ENCODE data around the gene ARF6.
"Not testable (repeated sequence)": the region's sequence is repeated elsewhere in the genome, so short reads cannot be mapped to it uniquely, and the experiment has no call there.

Gene ARF6

GRCh38 chr14:49892636-49893308 lies at the start of gene ARF6:
ARF6 (plus strand) TSS chr14:49893082; CDS start chr14:49893737, 655 bp downstream.
- DNase-seq (ENCODE audit: low spot score) = peak; percentile 96

DNA sequence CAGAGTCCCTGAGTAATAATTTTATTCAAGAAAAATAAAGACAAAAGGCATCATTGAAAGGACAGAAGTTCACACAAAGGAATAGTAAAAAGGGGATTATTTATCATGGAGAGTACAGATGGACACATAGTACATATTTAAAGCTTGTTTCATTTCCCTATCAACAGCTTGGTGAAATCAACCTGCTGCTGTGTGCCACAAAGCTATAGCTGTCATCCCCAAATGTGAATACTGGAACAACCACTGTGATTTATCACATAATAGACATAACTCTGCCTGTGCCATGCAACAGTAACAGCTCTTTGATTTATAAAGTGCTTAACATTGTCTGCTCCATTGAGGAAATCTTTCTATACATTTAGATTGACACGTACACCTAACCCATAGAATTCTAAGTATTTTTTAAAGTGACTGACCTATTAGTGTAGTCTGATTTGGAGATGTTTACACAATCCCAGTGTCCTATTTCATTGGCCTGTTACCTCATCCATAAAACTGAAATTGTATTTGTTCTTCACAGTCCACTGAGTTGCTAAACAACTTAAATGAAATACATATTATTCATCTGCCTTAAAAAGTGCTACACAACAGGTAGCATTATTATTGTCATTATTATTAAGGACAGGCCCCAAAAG lies 43.6 kb upstream of the ARF6 start:
- DNase-seq (ENCODE audit: low spot score) = no peak

DNA sequence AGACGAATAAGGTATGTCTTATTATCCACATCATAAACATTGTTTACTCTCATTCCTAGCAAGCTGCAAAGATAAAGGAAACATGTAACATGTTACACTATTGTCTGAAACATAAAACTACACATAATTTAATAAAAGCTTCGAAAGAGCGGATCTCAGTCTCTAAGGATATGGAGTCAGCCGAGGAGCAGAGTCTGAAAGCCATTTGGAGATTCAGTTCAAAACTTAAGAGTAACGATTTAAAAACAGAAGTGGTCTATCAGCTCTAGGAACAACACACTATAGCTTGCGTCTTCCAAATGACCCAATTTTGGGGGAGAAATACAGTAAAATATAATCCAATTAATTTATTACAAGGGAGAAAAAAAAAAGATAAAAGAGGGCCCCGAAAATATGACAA lies 41.1 kb upstream of the ARF6 start:
- no peak for DNase-seq (ENCODE audit: low spot score)

DNA sequence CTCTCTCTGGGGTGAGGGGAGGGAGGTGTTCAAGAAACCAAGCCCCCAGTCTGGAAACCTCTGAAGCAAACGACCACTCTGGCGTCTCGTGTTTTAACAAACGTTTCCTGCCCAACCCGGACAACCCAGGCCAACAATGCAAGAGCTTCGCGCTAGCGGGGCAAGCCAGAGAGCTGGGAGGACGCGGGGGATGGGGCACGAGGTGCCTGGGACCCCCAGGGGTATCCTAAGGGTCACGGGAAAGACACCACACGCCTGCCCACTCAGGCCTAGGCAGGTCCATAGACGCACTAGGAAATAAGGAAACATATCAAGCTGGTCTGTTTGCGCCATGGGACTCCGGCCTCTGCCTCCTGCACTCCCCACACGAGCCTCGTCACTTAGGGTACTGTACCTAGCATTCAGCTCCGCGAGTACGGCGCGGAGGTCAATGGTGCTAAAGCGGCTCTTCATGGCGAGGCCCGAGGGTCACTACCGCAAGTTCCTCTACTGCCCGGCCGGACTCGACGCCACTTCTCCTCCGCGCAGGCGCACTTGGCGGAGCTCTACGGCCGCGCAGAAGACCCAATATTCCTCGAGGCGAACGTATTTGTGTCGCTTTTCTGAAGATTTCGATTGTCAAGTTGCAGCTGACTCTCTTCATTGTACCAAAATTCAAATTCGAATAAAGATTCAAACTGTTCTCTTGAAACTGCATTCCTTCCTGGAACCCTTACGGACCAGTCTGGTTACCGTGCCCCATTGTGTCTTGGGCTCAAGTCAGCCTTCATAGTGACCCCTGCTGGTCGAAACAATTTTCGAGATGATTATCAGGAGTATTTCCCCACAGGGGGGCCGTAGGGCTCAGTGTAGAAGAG lies 40.4 kb upstream of the ARF6 start, which contains the start of gene NEMF:
NEMF (minus strand) TSS at position 488 of the 857 bp plus-strand sequence; CDS start at position 453, 35 bp downstream.
- DNase-seq (ENCODE audit: low spot score) = peak; percentile 83

GRCh38 chr14:49853158-49853477 lies 39.8 kb upstream of the ARF6 start:
- no peak for DNase-seq (ENCODE audit: low spot score)

GRCh38 chr14:49853572-49854375 lies 39.1 kb upstream of the ARF6 start:
- DNase-seq (ENCODE audit: low spot score) = peak; percentile 87

GRCh38 chr14:49857427-49858003 lies 35.4 kb upstream of the ARF6 start:
- DNase-seq (ENCODE audit: low spot score) = no peak

DNA sequence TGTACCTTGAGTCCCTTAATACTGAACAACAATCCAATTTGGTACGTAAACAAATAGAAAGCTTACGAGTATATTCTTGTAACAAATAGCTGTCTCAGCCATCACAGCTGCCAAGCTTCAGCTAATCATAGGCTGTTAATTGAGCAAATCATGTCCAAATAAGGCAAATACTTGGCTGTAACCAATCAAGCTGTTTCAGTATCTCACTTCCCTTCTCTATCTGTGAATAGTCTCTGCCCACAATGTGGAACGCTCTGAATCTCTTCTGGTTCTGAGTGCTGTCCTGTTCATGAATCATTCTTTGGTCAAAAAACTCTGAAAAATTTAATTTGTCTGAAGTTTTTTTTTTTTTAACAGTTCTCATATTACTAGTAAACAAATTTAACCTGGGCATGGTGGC lies 34.5 kb upstream of the ARF6 start:
- DNase-seq (ENCODE audit: low spot score) = no peak

DNA sequence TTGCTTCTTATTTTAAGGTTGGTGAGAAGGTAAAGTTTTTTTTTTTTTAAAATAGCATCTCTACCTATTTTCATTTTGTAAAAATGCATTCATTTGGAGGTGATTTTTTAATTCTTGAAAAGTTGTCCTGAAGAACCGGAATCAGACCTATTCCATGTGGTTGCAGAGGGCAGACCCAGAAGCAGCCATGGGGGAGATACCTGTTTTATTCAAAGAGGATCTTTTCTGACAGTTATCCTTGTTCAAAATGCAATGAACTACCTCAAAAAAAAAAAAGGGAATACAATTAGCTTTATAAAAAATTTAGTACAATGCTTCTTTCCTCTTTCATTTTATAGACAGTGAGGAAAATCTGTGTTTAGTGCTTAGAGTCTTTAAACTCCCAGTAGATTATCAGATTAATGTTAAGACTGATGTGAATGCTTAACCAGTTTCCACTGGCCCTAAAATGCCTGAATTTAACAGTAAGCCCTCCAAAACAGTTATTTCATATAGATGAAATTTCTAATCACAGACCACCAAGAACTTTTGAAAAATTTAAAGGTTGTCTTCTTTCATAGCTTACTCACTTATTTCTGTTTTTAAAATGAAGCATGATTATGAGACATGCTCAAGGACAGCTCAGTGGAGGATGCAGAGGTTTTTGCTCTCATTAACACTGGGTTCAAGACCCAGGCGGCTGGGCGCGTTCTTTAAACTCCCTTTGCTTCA lies 31.7 kb upstream of the ARF6 start:
- DNase-seq (ENCODE audit: low spot score) = no peak

- peak; percentile 39 for DNase-seq (ENCODE audit: low spot score)
Observed at GRCh38 chr14:49861699-49862088, 31.2 kb upstream of the ARF6 start.

GRCh38 chr14:49862089-49862673 lies 30.7 kb upstream of the ARF6 start:
- peak; percentile 56 for DNase-seq (ENCODE audit: low spot score)

DNA sequence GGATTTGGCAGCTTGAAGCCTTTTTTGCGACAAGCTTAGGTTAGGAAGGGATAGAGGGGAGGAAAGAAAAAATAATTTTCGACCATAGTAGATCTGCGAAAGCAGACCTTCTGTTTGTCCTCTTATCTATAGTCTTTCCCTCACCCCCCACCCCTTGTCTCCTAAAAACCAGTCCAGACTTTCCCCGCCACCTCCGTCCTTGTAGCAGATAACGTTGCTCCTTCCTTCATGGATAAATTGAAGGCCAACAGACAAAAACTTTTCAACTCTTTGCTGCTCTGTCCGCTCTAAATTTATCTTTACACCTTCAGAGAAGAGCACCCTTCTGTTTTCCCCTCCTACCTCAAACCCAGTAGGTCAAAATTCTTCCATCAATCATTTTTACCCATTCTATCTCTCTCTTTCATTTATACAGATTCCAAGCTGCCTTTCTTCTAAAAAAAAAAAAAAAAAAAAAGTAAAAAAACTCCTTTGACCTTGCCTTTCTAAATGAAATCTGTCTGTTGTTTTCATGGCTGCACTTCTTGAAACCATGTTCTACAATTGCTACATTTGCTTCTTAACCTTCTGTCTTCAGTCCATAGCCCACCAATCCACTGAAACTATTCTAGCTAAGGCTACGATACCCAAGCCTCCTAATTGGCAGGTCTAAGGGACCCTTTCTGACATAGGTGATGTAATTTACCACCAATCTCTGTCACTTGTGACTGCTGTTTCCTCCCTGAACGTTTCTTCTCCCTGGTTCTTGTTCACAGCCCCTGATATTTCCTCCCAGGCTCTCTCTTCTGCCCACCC lies 29.2 kb upstream of the ARF6 start:
- DNase-seq (ENCODE audit: low spot score) = no peak

DNA sequence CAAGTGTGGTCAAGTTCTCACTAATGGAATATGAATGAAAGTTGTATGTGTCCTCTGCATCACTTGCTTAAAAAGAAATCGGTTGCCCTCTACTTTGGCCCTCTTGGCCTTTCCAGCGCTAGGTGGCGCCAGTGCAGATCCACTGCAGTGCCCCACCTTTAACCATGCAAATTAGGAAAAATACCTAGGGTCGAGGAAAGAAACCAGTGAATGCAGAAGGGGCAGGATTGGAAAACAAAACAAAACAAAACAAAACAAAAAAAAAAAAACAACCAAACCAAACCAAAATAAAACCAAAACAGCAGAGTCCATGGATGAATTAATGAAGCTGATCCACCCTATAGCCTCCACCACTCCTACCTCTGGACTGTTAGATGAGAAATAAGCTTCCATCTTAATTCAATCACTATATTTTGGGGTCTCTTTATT lies 27.4 kb upstream of the ARF6 start:
- DNase-seq (ENCODE audit: low spot score) = no peak

- DNase-seq (ENCODE audit: low spot score) = peak; percentile 91
Observed at GRCh38 chr14:49867831-49868719, 24.8 kb upstream of the ARF6 start.

DNA sequence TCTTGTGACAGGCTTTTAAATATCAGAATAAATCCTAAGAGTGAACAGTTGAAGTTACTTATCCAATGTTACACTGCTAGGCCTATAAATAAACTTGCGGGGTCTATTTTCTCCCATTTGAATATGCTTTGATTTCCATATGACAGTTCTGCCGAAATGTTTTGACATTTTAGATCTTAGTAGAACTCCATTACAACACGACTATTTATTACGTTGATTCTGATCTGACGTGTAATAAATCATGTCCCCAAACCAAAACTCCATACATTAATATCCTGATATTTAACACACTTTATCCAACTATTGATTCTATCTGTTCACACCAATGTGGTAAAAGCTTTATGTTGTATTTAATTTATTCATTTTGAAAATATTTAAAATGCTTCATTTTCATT lies 24.2 kb upstream of the ARF6 start:
- DNase-seq (ENCODE audit: low spot score) = no peak

DNA sequence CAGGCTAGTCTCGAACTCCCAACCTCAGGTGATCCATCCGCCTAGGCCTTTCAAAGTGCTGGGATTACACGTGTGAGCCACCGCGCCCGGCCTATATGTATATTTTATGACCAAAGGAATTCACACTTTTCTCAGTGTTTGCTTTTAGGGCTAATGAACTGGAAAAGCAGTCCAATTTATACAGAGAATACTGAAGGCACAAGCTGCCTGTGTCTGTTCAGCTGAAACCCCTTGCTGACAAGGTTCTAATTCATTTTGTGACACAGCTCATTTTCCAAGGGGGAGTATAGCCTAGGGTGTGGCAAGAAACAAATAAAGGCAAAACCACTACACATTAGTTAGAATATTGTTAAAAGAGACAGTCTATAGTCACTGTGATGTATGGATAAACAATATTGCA lies 22.0 kb upstream of the ARF6 start:
- no peak for DNase-seq (ENCODE audit: low spot score)

DNA sequence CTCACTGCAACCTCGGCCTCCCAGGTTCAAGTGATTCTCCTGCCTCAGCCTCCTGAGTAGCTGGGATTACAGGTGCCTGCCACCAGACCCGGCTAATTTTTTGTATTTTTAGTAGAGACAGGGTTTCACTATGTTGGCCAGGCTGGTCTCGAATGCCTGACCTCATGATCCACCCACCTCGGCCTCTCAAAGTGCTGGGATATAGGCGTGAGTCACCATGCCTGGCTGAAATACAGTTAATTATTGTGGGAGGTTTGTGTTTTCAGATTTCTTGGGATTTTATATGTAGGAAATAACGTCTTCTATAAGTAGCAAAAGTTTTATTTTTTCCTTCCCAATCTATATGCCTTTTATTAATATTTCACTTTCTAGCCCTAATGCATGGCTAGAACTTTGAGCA lies 19.3 kb upstream of the ARF6 start:
- DNase-seq (ENCODE audit: low spot score) = not testable (repeated sequence)

GRCh38 chr14:49875640-49876198 lies 17.2 kb upstream of the ARF6 start:
- DNase-seq (ENCODE audit: low spot score) = no peak

Measured in COLO829 (cell line).